NCI-H82 (cell line): ENCODE results near the gene FAM118B.

ENCODE experiments used
- DNase-seq: peaks from one replicate; lab custom pipeline; 2025; lab: John Stamatoyannopoulos, UW

Gene FAM118B

GRCh38 chr11:126211236-126212088, at the start of gene FAM118B, which contains the start of gene RPUSD4:
TSS of gene FAM118B (plus strand) at chr11:126211782. CDS start at chr11:126235002, 23,220 bp downstream.
TSS of gene RPUSD4 (minus strand) at chr11:126211650. CDS start at chr11:126211638, 12 bp downstream.
- DNase-seq, result peak; percentile 97

- peak; percentile 51 for DNase-seq
Observed at GRCh38 chr11:126162306-126163030, 49.1 kb upstream of the FAM118B start.

- peak; percentile 64 for DNase-seq
Observed at GRCh38 chr11:126163074-126163700, 48.4 kb upstream of the FAM118B start.

- DNase-seq, result peak; percentile 48
Observed at GRCh38 chr11:126163779-126164178, 47.8 kb upstream of the FAM118B start.

- peak; percentile 65 for DNase-seq
Observed at GRCh38 chr11:126164781-126165180, 46.8 kb upstream of the FAM118B start.

GRCh38 chr11:126165311-126165720, 46.3 kb upstream of the FAM118B start:
- DNase-seq, result peak; percentile 97

GRCh38 chr11:126165757-126166156, 45.8 kb upstream of the FAM118B start:
- peak; percentile 14 for DNase-seq

- no peak for DNase-seq
Observed at GRCh38 chr11:126166413-126166812, 45.2 kb upstream of the FAM118B start.

GRCh38 chr11:126167488-126167887, 44.1 kb upstream of the FAM118B start:
- no peak for DNase-seq

- no peak for DNase-seq
Observed at GRCh38 chr11:126169291-126169690, 42.3 kb upstream of the FAM118B start.

GRCh38 chr11:126172596-126173038, 39.0 kb upstream of the FAM118B start:
- DNase-seq, result no peak

GRCh38 chr11:126173257-126173656, 38.3 kb upstream of the FAM118B start:
- DNase-seq, result no peak

- no peak for DNase-seq
Observed at GRCh38 chr11:126174816-126175215, 36.8 kb upstream of the FAM118B start.

- DNase-seq, result no peak
Observed at GRCh38 chr11:126175393-126175792, 36.2 kb upstream of the FAM118B start.

- no peak for DNase-seq
Observed at GRCh38 chr11:126176853-126177470, 34.6 kb upstream of the FAM118B start.

GRCh38 chr11:126181939-126182730, 29.4 kb upstream of the FAM118B start:
- DNase-seq, result no peak

GRCh38 chr11:126182787-126183445, 28.7 kb upstream of the FAM118B start:
- DNase-seq, result no peak

GRCh38 chr11:126185259-126186024, 26.1 kb upstream of the FAM118B start:
- DNase-seq, result no peak

GRCh38 chr11:126186025-126186698, 25.4 kb upstream of the FAM118B start:
- DNase-seq, result no peak
